ENCODE results near the gene SLC17A4. TPM values are rescaled to one million over a fixed set of nuclear protein-coding genes. Genes with fewer than 3 reads are reported as not detected.

Gene SLC17A4
- total and polyA plus RNA-seq, 2 experiments from 2014 or later: not detected

DNA sequence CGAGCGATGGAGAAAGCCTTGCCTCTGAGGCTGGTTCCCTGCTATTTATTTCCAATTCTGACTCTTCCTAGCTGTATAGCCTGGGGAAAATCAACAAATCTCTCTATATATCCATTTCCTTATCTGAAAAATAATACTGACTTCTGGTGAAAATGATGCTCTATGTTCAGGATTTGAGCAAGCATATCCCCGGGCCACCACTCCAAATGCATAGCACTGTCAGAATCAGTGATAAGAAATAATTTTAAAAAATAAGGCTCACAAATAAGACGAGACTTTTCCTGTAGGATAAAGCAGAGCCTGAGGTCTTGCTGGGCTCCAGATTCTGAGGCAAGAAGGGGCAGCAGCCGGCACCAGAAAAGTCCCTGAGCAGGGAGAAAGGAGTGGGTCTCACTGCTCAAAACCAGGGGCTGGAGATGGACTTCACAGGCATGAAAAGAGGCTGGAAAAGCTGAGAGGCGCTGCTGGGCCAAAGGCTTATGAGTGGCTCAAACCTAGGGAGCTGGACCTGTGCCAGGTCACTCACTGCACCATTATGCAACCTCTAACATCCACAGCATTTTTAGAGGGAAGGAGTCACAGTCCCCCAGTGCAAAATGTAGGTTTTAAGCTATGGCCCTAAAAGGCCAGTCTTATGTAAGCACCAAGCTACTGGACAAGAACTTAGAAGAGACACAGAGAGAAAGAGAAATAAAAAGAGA, 48.1 kb upstream of the SLC17A4 start:
- Histone ChIP-seq H3K4me2 (no peak overlapping the region), H3K36me3 (ENCODE audit: insufficient read depth) (no peaks in the 10 kb centered on the region), H3K27me3 (ENCODE audit: insufficient read depth) (no peaks in the 10 kb centered on the region), H3K9me2 (ENCODE audit: insufficient read depth) (no peaks in the 10 kb centered on the region), H3K27ac (ENCODE audit: low read depth) (no peak overlapping the region), H4K20me1 (replicated peaks; ENCODE audit: insufficient read depth) (no peaks in the 10 kb centered on the region), H3F3A (replicated peaks; ENCODE audit: low read depth) (no peaks in the 10 kb centered on the region), H3K4me3 (no peak overlapping the region), H3K4me1 (ENCODE audit: insufficient read depth) (no peaks in the 10 kb centered on the region), H3K79me2 (replicated peaks; ENCODE audit: insufficient read depth) (no peaks in the 10 kb centered on the region), H2AFZ (peak overlapping the region; percentile 56; the same call in 1 of the 2 replicates)
- DNase-seq (ENCODE audit: low spot score) (no peak), ATAC-seq (no peak)
- no peaks in the 10 kb centered on the region for H3K36me3 Mint-ChIP-seq (ENCODE audit: low read depth)
- TF ChIP-seq ZNF331 (CRISPR knock-in tag; IDR thresholded peaks at IDR 0.05; ENCODE audit: low read depth) (no peak), EZH2phosphoT487 (IDR thresholded peaks at IDR 0.05; ENCODE audit: unreplicated experiment) (no peak), EZH2 (IDR thresholded peaks at IDR 0.05; ENCODE audit: low read depth, unreplicated experiment) (no peak)
- no peaks in the 10 kb centered on the region for H3K27me3 Mint-ChIP-seq (ENCODE audit: insufficient read depth, low read depth, poor library complexity)
- H3K4me3 Mint-ChIP-seq: no peak overlapping the region
- no peaks in the 10 kb centered on the region for H3K4me1 Mint-ChIP-seq
- H3K27ac Mint-ChIP-seq: no peak overlapping the region
- H3K9me3 Mint-ChIP-seq: no peaks in the 10 kb centered on the region

DNA sequence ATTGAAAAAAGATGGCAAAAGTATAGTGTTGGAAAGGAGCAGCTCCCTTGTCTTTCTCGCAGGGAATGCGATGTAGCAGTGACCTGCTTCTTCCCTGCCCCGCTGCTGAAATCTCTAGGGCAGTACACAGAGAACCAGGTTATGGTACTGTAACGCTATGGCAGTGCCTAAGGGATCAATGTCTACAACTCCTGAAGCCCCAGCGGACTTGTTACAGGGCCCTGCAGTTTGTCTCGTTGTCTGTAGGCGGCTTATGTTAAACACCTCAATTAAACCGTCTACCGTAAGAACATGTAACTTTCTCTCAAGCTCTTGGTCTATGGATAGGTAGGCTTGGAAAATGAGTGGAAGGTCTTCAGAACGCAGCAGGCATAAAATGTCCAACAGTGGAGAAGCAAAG, 44.8 kb upstream of the SLC17A4 start:
- H3K4me3 Mint-ChIP-seq: no peak overlapping the region
- H3K36me3 ChIP-seq (ENCODE audit: insufficient read depth): no peaks in the 10 kb centered on the region
- H3K4me3 ChIP-seq: no peak overlapping the region
- H3K27ac ChIP-seq (ENCODE audit: low read depth): no peak overlapping the region
- H3K36me3 Mint-ChIP-seq (ENCODE audit: low read depth): no peaks in the 10 kb centered on the region
- no peaks in the 10 kb centered on the region for H3K9me2 ChIP-seq (ENCODE audit: insufficient read depth)
- H3K27ac Mint-ChIP-seq: no peak overlapping the region
- no peaks in the 10 kb centered on the region for H3K4me1 Mint-ChIP-seq
- H3K4me2 ChIP-seq: no peak overlapping the region
- ATAC-seq (peak; percentile 85), DNase-seq (ENCODE audit: low spot score) (peak; percentile 57)
- H3K27me3 ChIP-seq (ENCODE audit: insufficient read depth): no peaks in the 10 kb centered on the region
- TF ChIP-seq POLR2AphosphoS5 (IDR thresholded peaks at IDR 0.05; ENCODE audit: low read depth): no peak
- peak in 1 of 2 experiments; percentile 30; a peak in 1 of 4 replicates for TF ChIP-seq CTCF (conservative IDR thresholded peaks at IDR 0.05; ENCODE audit: low read depth in 2 of 2)
- H3K9me3 Mint-ChIP-seq: no peaks in the 10 kb centered on the region
- H2AFZ ChIP-seq: peak overlapping the region; percentile 14
- no peaks in the 10 kb centered on the region for H3K27me3 Mint-ChIP-seq (ENCODE audit: insufficient read depth, low read depth, poor library complexity)
- H3K4me1 ChIP-seq (ENCODE audit: insufficient read depth): no peaks in the 10 kb centered on the region
- no peaks in the 10 kb centered on the region for H3F3A ChIP-seq (replicated peaks; ENCODE audit: low read depth)
- no peaks in the 10 kb centered on the region for H3K79me2 ChIP-seq (replicated peaks; ENCODE audit: insufficient read depth)
- H4K20me1 ChIP-seq (replicated peaks; ENCODE audit: insufficient read depth): no peaks in the 10 kb centered on the region

- H4K20me1 ChIP-seq (replicated peaks; ENCODE audit: insufficient read depth): no peaks in the 10 kb centered on the region
- no peaks in the 10 kb centered on the region for H3K4me1 ChIP-seq (ENCODE audit: insufficient read depth)
- H3F3A ChIP-seq (replicated peaks; ENCODE audit: low read depth): no peaks in the 10 kb centered on the region
- H3K4me1 Mint-ChIP-seq: no peaks in the 10 kb centered on the region
- no peak for DNase-seq (ENCODE audit: low spot score)
- no peak overlapping the region for H3K4me2 ChIP-seq
- no peaks in the 10 kb centered on the region for H3K27me3 Mint-ChIP-seq (ENCODE audit: insufficient read depth, low read depth, poor library complexity)
- H3K9me2 ChIP-seq (ENCODE audit: insufficient read depth): no peaks in the 10 kb centered on the region
- H3K27me3 ChIP-seq (ENCODE audit: insufficient read depth): no peaks in the 10 kb centered on the region
- peak overlapping the region; percentile 14 for H2AFZ ChIP-seq
- H3K79me2 ChIP-seq (replicated peaks; ENCODE audit: insufficient read depth): no peaks in the 10 kb centered on the region
- no peak overlapping the region for H3K4me3 ChIP-seq
- no peaks in the 10 kb centered on the region for H3K36me3 ChIP-seq (ENCODE audit: insufficient read depth)
- no peaks in the 10 kb centered on the region for H3K36me3 Mint-ChIP-seq (ENCODE audit: low read depth)
- no peak for ATAC-seq
- no peak overlapping the region for H3K4me3 Mint-ChIP-seq
- H3K27ac Mint-ChIP-seq: no peak overlapping the region
- H3K27ac ChIP-seq (ENCODE audit: low read depth): no peak overlapping the region
- no peaks in the 10 kb centered on the region for H3K9me3 Mint-ChIP-seq
- TF ChIP-seq ZNF114 (CRISPR knock-in tag; IDR thresholded peaks at IDR 0.05) (no peak), POLR2AphosphoS5 (IDR thresholded peaks at IDR 0.05; ENCODE audit: low read depth) (no peak), JUNB (IDR thresholded peaks at IDR 0.05; ENCODE audit: unreplicated experiment) (no peak), CREB1 (CRISPR knock-in tag; IDR thresholded peaks at IDR 0.05; ENCODE audit: low read depth) (no peak), NANOG (IDR thresholded peaks at IDR 0.05; ENCODE audit: borderline replicate concordance) (no peak), STAT1 (IDR thresholded peaks at IDR 0.05; ENCODE audit: unreplicated experiment) (no peak), CTCF (conservative IDR thresholded peaks at IDR 0.05; ENCODE audit: low read depth in 2 of 2) (no peak), EZH2phosphoT487 (IDR thresholded peaks at IDR 0.05; ENCODE audit: unreplicated experiment) (no peak), ZNF331 (CRISPR knock-in tag; IDR thresholded peaks at IDR 0.05; ENCODE audit: low read depth) (no peak)
- TF ChIP-seq, protein P1, sequence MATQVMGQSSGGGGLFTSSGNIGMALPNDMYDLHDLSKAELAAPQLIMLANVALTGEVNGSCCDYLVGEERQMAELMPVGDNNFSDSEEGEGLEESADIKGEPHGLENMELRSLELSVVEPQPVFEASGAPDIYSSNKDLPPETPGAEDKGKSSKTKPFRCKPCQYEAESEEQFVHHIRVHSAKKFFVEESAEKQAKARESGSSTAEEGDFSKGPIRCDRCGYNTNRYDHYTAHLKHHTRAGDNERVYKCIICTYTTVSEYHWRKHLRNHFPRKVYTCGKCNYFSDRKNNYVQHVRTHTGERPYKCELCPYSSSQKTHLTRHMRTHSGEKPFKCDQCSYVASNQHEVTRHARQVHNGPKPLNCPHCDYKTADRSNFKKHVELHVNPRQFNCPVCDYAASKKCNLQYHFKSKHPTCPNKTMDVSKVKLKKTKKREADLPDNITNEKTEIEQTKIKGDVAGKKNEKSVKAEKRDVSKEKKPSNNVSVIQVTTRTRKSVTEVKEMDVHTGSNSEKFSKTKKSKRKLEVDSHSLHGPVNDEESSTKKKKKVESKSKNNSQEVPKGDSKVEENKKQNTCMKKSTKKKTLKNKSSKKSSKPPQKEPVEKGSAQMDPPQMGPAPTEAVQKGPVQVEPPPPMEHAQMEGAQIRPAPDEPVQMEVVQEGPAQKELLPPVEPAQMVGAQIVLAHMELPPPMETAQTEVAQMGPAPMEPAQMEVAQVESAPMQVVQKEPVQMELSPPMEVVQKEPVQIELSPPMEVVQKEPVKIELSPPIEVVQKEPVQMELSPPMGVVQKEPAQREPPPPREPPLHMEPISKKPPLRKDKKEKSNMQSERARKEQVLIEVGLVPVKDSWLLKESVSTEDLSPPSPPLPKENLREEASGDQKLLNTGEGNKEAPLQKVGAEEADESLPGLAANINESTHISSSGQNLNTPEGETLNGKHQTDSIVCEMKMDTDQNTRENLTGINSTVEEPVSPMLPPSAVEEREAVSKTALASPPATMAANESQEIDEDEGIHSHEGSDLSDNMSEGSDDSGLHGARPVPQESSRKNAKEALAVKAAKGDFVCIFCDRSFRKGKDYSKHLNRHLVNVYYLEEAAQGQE (IDR thresholded peaks at IDR 0.05; ENCODE audit: unreplicated experiment): no peak
Measured at GRCh38 chr6:25710287-25710686, 44.3 kb upstream of the SLC17A4 start.

Data from GM23338 (cell line).